ENCODE measurements around the gene HSPA9.

DNA sequence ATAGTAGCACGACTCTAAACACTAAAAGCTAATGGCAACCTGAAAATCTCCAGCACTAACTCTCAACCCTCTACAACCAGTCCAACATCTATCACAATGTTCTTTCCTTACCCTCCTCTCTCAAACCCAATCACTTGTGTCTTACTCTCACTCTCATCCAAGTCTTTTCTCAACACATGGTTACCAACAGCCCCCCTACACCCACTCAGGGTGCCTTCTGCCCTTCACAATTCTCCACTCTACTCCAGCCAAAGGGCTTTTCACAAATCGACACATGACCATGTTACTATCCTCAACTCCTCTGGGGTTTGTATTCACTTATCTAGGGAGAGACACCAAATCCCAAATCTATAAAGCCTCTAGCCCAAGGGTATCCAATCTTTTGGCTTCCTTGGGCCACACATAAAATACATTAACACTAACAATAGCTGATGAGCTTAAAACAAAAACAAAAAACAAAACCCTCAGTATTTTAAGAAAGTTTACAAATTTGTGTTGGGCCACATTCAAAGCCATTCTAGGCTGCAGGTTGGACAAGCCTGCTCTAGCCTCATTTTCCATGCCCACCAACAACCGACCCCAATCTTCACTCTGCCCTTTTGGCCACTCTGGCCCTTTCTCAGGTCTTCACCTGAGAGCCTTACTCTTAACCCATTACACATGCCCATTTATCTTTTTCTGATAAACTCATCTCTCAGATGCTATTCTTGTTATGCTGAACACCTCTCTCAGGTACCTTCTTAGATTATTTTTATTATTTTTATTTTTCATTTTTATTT is 11.7 kb downstream of the HSPA9 start:
- TF ChIP-seq CTCF (conservative IDR thresholded peaks at IDR 0.05; ENCODE audit: low read depth, low read length) (no peak), EZH2 (IDR thresholded peaks at IDR 0.05; ENCODE audit: borderline replicate concordance, low read depth, low read length, poor library complexity, severe bottlenecking) (no peak)
